Brain microvascular endothelial cell (primary cell): Measurements from ENCODE around the gene BAZ1B.

ENCODE experiments used
- DNase-seq: peaks from one replicate; pipeline ENCODE4 v3.0.0-alpha.2; 2020
- H3K27ac ChIP-seq: fragments of 250-450 bp; sonication (Bioruptor Pico); 2 replicates; pipeline ENCODE4 v1.5.1; 2020; ENCODE audit warnings: mild to moderate bottlenecking, moderate library complexity
- H3K27me3 ChIP-seq: fragments of 250-450 bp; sonication (Bioruptor Pico); replicated peaks from 2 replicates; pipeline ENCODE4 v1.5.1; 2020; ENCODE audit warnings: mild to moderate bottlenecking
- H3K36me3 ChIP-seq: fragments of 250-450 bp; sonication (Bioruptor Pico); replicated peaks from 2 replicates; pipeline ENCODE4 v1.5.1; 2020; ENCODE audit warnings: mild to moderate bottlenecking
- H3K4me3 ChIP-seq: 2 replicates; pipeline ENCODE4 v1.5.1; 2011; ENCODE audit warnings: low read depth, mild to moderate bottlenecking, control low read depth, low read length, moderate library complexity
- in situ Hi-C: cut with HindIII; loops from 2 replicates; pipeline ENCODE4 v1.10.0; 2017; ENCODE audit warnings: low sequenced_read_pairs, low pct_ligation_motif_present
- TF ChIP-seq, protein P1 (sequence below): IDR thresholded peaks from 2 replicates; pipeline ENCODE4 v1.5.1; 2011; ENCODE audit warnings: low read depth, mild to moderate bottlenecking, moderate library complexity, low read length, control low read depth, inconsistent platforms; ENCODE audit errors: missing control alignments

The BAZ1B gene

DNA sequence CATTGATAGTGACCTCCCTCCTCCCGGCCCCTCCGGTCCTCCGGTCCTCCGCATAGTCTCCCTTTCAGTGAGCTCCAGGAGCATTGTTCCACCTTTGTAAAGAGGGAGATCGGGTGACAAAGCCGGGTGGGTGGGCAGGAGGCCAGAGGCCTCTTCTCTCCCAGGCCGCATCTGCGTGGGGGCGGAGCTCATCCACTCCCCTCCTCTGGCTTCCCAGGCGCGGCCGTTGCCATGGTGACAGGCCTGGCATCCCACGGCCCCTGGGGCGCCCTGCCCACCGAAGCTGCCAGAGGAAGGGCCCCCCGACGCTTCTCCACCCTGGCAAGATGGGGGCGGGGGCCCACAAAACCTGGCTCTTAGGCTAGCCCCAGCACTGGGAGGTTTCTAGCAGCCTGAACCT lies 92.9 kb downstream of the BAZ1B start:
- in situ Hi-C loops: no loop called here
- no peak overlapping the region for H3K27ac ChIP-seq
- H3K27me3 ChIP-seq: no peaks in the 10 kb centered on the region
- H3K36me3 ChIP-seq: no peaks in the 10 kb centered on the region
- TF ChIP-seq, protein P1, sequence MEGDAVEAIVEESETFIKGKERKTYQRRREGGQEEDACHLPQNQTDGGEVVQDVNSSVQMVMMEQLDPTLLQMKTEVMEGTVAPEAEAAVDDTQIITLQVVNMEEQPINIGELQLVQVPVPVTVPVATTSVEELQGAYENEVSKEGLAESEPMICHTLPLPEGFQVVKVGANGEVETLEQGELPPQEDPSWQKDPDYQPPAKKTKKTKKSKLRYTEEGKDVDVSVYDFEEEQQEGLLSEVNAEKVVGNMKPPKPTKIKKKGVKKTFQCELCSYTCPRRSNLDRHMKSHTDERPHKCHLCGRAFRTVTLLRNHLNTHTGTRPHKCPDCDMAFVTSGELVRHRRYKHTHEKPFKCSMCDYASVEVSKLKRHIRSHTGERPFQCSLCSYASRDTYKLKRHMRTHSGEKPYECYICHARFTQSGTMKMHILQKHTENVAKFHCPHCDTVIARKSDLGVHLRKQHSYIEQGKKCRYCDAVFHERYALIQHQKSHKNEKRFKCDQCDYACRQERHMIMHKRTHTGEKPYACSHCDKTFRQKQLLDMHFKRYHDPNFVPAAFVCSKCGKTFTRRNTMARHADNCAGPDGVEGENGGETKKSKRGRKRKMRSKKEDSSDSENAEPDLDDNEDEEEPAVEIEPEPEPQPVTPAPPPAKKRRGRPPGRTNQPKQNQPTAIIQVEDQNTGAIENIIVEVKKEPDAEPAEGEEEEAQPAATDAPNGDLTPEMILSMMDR: no peak
- no peak overlapping the region for H3K4me3 ChIP-seq
- no peak for DNase-seq

DNA sequence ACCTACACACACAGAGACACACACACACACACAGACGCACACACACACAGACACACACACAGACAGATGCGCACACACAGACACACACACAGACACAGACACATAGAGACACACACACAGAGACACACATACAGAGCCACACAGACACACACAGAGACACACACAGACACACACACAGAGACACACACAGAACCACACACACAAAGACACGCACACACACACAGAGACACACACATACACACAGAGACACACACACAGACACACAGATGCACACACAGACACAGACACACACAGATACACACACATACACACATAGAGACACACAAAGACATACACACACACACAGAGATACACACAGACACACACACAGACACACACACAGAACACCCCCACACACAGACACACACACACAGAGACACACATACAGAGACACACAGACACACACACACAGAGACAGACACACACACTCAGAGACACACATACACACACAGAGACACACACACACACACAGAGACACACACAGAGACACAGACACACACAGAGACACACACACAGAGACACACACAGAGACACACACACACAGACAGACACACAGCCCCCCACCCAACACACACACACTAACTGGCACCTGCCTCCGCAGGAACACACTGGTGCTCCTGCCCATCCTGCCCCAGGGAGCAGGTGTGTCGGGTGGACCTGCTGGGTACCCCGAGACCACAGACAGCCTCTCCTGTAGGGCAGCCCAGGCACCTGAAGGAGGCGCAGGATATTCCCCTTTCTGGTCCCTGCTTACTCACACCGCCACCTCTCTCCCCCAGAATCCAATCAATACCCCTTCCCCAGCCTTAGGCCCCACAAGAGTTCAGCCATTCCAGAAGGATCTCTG lies 93.9 kb downstream of the BAZ1B start:
- no peak overlapping the region for H3K27ac ChIP-seq
- in situ Hi-C loops: no loop called here
- TF ChIP-seq, protein P1: no peak

DNA sequence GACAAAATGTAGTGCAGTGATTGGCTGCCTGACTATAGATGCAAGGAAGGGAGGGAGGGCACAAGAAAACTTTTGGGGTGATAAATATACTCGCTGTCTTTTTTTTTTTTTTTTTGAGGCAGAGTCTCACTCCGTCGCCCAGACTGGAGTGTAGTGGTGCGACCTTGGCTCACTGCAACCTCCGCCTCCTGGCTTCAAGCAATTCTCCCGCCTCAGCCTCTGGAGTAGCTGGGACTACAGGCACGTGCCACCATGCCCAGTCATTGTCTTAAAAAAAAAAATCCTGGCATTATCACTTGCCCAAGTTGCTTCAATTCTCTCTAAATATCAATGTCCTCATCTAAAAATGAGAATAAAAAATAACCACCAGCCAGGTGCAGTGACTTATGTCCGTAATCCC lies 96.1 kb downstream of the BAZ1B start:
- Histone ChIP-seq H3K36me3 (no peaks in the 10 kb centered on the region), H3K27me3 (no peaks in the 10 kb centered on the region), H3K27ac (no peak overlapping the region), H3K4me3 (no peak overlapping the region)
- TF ChIP-seq, protein P1: no peak
- in situ Hi-C loops: no loop called here
- DNase-seq: no peak

More for the DNA sequence above, 93.9 kb downstream of the BAZ1B start:
- DNase-seq: no peak
- H3K36me3 ChIP-seq: no peaks in the 10 kb centered on the region
- H3K4me3 ChIP-seq: no peak overlapping the region
- H3K27me3 ChIP-seq: no peaks in the 10 kb centered on the region

DNA sequence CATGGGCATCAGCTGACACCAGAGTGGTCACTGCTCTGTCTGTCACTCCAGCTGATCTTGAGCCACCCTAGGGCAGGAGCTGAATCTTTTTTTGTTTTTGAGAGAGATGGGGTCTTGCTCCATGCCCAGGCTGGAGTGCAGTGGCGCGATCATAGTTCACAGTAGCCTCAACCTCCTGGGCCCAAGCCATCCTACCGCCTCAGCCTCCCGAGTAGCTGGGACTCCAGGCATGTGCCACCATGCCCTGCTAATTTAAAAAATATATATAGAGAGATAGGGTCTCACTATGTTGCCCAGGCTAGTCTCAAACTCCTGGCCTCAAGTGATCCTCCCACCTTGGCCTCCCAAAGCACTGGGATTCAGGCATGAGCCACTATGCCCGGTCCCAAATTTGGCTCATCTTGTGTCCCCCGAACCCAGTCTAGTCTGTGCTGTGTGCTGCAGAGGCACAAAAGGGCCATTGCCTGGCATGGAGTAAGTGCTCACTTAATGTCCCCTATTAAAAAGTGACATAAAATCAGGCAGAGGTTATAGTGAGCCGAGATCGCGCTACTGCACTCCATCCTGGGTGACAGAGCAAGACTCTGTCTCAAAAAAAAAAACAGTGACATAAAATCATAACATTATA lies 96.6 kb downstream of the BAZ1B start:
- TF ChIP-seq, protein P1: no peak
- Histone ChIP-seq H3K36me3 (no peaks in the 10 kb centered on the region), H3K4me3 (no peak overlapping the region), H3K27me3 (no peaks in the 10 kb centered on the region), H3K27ac (no peak overlapping the region)
- in situ Hi-C loops: no loop called here
- no peak for DNase-seq

DNA sequence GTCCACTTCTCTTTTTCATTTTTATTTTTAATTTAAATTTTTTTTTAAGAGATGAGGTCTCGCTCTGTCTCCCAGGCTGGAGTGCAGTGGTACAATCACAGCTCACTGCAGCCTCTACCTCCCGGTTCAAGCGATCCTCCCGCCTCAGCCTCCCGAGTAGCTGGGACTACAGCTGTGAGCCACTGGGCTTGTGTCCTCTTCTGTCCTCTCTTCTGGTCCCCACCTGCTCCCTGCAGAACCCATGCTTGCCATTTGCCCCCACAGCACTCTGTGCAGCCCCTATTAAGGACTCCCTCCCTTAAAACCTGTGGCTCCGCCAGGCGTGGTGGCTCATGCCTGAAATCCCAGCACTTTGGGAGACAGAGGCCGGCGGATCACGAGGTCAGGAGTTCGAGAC lies 97.6 kb downstream of the BAZ1B start:
- H3K36me3 ChIP-seq: no peaks in the 10 kb centered on the region
- H3K4me3 ChIP-seq: peak overlapping the region; percentile 36
- no peaks in the 10 kb centered on the region for H3K27me3 ChIP-seq
- H3K27ac ChIP-seq: no peak overlapping the region
- TF ChIP-seq, protein P1: no peak
- DNase-seq: no peak
- in situ Hi-C loops: no loop called here
